ENCODE data around the gene KCNH3. TPM values are rescaled to one million over a fixed set of nuclear protein-coding genes. Genes with fewer than 3 reads are reported as not detected.

KCNH3 gene
- total RNA-seq, 2 experiments from 2014 or later = 8.0 to 9.1 TPM

DNA sequence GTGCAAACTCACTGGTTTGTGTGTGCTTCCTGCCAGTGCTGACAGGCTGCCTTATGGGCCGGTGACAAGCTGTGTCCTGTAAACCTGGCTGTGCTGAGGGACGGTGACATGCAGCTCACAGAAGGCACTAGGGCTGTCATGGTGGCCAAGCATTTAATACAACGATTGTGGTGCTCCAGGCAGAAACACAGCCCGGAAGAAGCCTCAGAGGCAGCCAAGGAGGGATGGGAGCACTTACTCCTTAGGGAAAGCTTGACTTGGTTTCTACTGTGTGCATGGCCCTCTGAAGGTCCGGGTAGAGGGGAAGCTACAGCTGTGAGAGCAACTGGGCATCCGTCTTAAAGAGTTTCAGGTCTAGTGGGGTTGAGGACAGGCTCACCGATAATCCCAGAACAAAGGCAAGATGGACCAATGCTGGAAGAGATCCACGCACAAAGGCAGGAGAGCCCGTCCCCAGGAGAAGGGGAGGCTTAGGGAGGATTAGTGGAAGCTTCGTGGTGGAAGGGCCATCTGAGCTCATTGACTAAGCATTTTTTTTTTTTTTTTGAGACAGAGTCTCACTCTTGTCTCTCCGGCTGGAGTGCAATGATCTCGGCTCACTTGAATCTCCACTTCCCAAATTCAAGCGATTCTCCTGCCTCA, 39.8 kb downstream of the KCNH3 start:
- DNase-seq = no peak
- TF ChIP-seq, protein P1, sequence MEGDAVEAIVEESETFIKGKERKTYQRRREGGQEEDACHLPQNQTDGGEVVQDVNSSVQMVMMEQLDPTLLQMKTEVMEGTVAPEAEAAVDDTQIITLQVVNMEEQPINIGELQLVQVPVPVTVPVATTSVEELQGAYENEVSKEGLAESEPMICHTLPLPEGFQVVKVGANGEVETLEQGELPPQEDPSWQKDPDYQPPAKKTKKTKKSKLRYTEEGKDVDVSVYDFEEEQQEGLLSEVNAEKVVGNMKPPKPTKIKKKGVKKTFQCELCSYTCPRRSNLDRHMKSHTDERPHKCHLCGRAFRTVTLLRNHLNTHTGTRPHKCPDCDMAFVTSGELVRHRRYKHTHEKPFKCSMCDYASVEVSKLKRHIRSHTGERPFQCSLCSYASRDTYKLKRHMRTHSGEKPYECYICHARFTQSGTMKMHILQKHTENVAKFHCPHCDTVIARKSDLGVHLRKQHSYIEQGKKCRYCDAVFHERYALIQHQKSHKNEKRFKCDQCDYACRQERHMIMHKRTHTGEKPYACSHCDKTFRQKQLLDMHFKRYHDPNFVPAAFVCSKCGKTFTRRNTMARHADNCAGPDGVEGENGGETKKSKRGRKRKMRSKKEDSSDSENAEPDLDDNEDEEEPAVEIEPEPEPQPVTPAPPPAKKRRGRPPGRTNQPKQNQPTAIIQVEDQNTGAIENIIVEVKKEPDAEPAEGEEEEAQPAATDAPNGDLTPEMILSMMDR (IDR thresholded peaks at IDR 0.05) = no peak

DNA sequence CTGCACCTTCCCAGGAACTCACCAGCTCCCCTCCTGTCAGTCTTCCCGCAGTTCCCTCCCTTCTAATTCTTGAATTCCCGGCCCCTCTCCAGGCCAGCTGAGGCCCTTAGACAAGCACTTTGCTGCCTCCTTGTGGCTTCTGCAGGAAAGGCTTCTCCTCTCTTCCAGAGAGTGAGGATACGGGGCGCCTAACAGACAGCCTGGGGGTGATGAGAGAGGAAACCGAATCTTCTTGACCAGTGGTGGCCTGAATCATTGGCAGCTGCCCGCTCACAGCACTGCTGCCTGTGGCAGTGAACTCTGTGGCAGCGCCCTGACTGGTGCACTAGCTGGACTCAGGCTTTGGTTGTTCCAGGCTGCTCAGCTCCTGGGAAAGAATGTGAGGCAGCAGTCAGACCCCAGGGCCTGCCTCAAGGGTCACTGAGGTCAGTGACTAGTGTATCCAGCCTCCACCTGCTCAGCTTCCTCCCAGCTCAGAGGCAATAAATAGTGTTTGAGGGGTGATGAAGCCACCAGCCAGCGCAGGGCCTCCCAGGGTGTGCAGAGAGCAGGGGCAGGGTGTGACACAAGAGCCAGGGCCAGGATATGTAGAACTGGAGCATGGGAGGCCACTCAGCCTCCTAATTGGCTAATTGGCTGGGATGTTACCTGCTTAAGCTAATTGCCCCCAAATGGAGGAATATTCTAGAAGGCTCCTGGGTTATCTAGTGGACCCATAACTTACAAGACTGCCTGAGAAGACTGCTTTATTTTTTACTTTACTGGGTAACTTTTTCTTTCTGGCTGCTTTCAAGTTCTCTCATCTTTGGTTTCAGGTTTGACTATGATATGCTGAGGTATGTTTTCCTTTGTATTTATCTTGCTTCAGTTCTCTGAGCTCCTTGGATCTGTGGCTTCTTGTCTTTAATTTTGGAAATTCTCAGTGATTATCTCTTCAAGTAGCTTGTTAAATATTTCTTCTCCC, 42.0 kb downstream of the KCNH3 start:
- POLR2A ChIA-PET = interaction anchor here (0.6 to 2.1 kb wide), 5 partner anchors 14 to 214 kb away, joined by 3 to 6 read pairs (median 3); partner anchors contain the start of gene SPATS2
- peak overlapping the region; percentile 7 for H3K27ac Mint-ChIP-seq

More for the DNA sequence above, 39.8 kb downstream of the KCNH3 start:
- H3K9me3 Mint-ChIP-seq = no peaks in the 10 kb centered on the region
- H3K4me3 Mint-ChIP-seq = no peak overlapping the region
- H3K36me3 Mint-ChIP-seq (ENCODE audit: low read depth) = peaks cover 11% of the 10 kb centered on the region
- H3K27me3 Mint-ChIP-seq = no peaks in the 10 kb centered on the region
- peaks cover 15% of the 10 kb centered on the region for H3K4me1 Mint-ChIP-seq (ENCODE audit: low read depth)
- no peak for ATAC-seq
- no peak overlapping the region for H3K27ac Mint-ChIP-seq
- intact Hi-C loops (cut with micrococcal nuclease) = no loop called here
- ChIA-PET POLR2A (interaction anchor here (1.3 to 1.5 kb wide), 2 partner anchors 12 to 13 kb away, joined by 3 read pairs; no protein-coding TSS in a partner anchor), CTCF (interaction anchor here (0.9 to 7.5 kb wide), 7 partner anchors 14 to 220 kb away, joined by 3 to 65 read pairs (median 5); partner anchors contain the start of gene PRPF40B)

DNA sequence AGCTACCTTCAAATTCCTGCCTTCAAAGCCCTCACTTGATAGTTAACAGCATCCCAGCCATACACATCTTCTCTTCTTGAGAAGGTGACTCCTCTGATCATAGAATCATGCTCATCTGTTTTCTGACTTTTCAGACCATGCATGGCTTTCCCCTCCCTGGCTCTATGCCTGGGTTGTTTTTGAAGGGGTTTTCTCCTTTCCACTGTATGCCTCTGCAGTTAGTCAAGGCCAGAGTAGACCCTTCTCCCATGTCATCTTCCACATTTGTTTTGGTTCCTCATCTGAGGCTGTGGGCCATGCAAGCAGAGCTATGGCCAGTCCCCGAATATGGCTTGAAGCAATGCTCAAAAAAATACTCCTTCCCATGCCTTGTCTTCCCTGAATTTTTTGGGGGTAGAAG, 43.4 kb downstream of the KCNH3 start:
- ATAC-seq = no peak
- Mint-ChIP-seq H3K4me1 (ENCODE audit: low read depth) (peaks cover 15% of the 10 kb centered on the region), H3K4me3 (no peak overlapping the region), H3K27ac (no peak overlapping the region), H3K9me3 (no peaks in the 10 kb centered on the region), H3K36me3 (ENCODE audit: low read depth) (peaks cover 14% of the 10 kb centered on the region), H3K27me3 (no peaks in the 10 kb centered on the region)
- TF ChIP-seq, protein P1 (IDR thresholded peaks at IDR 0.05) = no peak
- intact Hi-C loops (cut with micrococcal nuclease) = no loop called here
- CTCF ChIA-PET = interaction anchor here (1.0 to 7.5 kb wide), 5 partner anchors 28 to 240 kb away, joined by 3 to 65 read pairs (median 4); partner anchors contain the start of gene PRPF40B
- no peak for DNase-seq
- POLR2A ChIA-PET = interaction anchor here (2.1 kb wide), 1 partner anchor 17 kb away, joined by 6 read pairs; no protein-coding TSS in a partner anchor

More for the DNA sequence above, 42.0 kb downstream of the KCNH3 start:
- Mint-ChIP-seq H3K27me3 (no peaks in the 10 kb centered on the region), H3K4me3 (no peak overlapping the region), H3K4me1 (ENCODE audit: low read depth) (peaks cover 15% of the 10 kb centered on the region), H3K9me3 (no peaks in the 10 kb centered on the region), H3K36me3 (ENCODE audit: low read depth) (peaks cover 17% of the 10 kb centered on the region)
- DNase-seq (peak; percentile 76), ATAC-seq (peak; percentile 90)
- CTCF ChIA-PET = interaction anchor here (0.6 to 7.5 kb wide), 41 partner anchors 8 to 313 kb away, joined by 3 to 65 read pairs (median 4); partner anchors contain the start of genes DNAJC22, FAM186B and SPATS2
- TF ChIP-seq, protein P1 (IDR thresholded peaks at IDR 0.05) = peak; percentile 77
- intact Hi-C loops (cut with micrococcal nuclease) = no loop called here

DNA sequence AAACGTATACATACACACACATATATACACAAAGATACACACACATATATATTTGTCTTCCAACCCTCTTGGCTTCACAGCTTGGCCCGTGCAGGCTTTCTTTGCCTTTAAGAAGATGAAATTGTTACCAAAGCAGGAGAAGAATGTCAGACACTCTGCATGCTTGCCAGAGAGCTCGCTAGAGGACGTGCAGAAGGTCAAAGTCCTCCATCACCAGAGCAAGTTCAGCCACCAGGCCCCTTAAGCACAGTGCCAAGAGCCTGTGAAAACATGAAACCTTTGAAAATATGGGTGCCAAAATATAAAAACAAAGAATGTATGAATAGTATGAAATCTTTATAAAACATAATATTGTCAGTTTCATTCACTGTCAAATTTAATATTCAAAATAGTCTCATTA, 44.0 kb downstream of the KCNH3 start:
- H3K4me1 Mint-ChIP-seq (ENCODE audit: low read depth) = peaks cover 15% of the 10 kb centered on the region
- peaks cover 14% of the 10 kb centered on the region for H3K36me3 Mint-ChIP-seq (ENCODE audit: low read depth)
- intact Hi-C loops (cut with micrococcal nuclease) = no loop called here
- ATAC-seq (no peak), DNase-seq (no peak)
- H3K9me3 Mint-ChIP-seq = no peaks in the 10 kb centered on the region
- no peak overlapping the region for H3K27ac Mint-ChIP-seq
- POLR2A ChIA-PET = no interaction called here
- no peak overlapping the region for H3K4me3 Mint-ChIP-seq
- TF ChIP-seq, protein P1 (IDR thresholded peaks at IDR 0.05) = no peak
- no peaks in the 10 kb centered on the region for H3K27me3 Mint-ChIP-seq
- CTCF ChIA-PET = interaction anchor here (1.0 to 7.5 kb wide), 3 partner anchors 29 to 224 kb away, joined by 3 to 65 read pairs (median 4); partner anchors contain the start of gene PRPF40B

Measured in activated CD8-positive, alpha-beta T cell treated with anti-CD3 and anti-CD28 coated beads for 36 hours (primary cell).